ENCODE measurements around the gene NCF2. TPM values are rescaled to one million over a fixed set of nuclear protein-coding genes. Genes with fewer than 3 reads are reported as not detected.

NCF2 gene
- total RNA-seq, 1 experiment from 2014 or later: not detected

DNA sequence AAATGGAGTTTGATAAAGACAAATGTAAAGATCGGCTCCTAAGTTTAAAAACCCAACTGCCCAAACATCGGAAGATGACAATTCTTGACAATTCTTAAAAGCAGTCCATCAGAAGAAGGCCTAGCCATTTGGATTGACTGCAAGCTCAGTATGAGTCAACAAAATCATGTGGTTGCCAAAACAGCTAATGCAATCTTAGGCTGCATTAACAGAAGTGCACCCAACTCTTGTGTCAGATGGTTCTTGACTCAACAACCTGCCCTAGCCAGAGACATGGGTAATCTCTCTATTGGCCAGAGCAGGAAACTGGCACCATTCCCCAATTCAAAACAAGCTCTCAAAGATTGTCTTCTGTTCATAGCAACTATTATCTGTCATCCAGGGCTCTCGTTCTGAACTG lies 9.9 kb upstream of the NCF2 start:
- Histone ChIP-seq H3K9me3 (ENCODE audit: low read depth, low read length, poor library complexity, severe bottlenecking) (no peaks in the 10 kb centered on the region), H3K36me3 (ENCODE audit: insufficient read depth, low read length, poor library complexity, severe bottlenecking) (no peaks in the 10 kb centered on the region), H3K27me3 (replicated peaks; ENCODE audit: insufficient read depth, low read depth, low read length, poor library complexity) (no peaks in the 10 kb centered on the region), H3K27ac (ENCODE audit: low read depth, low read length, poor library complexity, severe bottlenecking) (no peak overlapping the region), H3K4me3 (ENCODE audit: low read depth, low read length, poor library complexity, severe bottlenecking) (no peak overlapping the region), H3K4me1 (ENCODE audit: insufficient read depth, low read length, poor library complexity, severe bottlenecking) (no peaks in the 10 kb centered on the region)
- TF ChIP-seq EZH2 (IDR thresholded peaks at IDR 0.05; ENCODE audit: borderline replicate concordance, low read depth, low read length, poor library complexity, severe bottlenecking): no peak
- TF ChIP-seq, protein P1, sequence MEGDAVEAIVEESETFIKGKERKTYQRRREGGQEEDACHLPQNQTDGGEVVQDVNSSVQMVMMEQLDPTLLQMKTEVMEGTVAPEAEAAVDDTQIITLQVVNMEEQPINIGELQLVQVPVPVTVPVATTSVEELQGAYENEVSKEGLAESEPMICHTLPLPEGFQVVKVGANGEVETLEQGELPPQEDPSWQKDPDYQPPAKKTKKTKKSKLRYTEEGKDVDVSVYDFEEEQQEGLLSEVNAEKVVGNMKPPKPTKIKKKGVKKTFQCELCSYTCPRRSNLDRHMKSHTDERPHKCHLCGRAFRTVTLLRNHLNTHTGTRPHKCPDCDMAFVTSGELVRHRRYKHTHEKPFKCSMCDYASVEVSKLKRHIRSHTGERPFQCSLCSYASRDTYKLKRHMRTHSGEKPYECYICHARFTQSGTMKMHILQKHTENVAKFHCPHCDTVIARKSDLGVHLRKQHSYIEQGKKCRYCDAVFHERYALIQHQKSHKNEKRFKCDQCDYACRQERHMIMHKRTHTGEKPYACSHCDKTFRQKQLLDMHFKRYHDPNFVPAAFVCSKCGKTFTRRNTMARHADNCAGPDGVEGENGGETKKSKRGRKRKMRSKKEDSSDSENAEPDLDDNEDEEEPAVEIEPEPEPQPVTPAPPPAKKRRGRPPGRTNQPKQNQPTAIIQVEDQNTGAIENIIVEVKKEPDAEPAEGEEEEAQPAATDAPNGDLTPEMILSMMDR (conservative IDR thresholded peaks at IDR 0.05; ENCODE audit: low read depth, low read length): no peak
- no TSS peak for BruUV-seq (replicated peaks)
- ChIA-PET POLR2A (ENCODE audit: low non-redundant PET) (no interaction called here), CTCF (no interaction called here)
- DNase-seq (ENCODE audit: low spot score): no peak
- intact Hi-C loops (cut with micrococcal nuclease; ENCODE audit: unreplicated experiment): no loop called here

DNA sequence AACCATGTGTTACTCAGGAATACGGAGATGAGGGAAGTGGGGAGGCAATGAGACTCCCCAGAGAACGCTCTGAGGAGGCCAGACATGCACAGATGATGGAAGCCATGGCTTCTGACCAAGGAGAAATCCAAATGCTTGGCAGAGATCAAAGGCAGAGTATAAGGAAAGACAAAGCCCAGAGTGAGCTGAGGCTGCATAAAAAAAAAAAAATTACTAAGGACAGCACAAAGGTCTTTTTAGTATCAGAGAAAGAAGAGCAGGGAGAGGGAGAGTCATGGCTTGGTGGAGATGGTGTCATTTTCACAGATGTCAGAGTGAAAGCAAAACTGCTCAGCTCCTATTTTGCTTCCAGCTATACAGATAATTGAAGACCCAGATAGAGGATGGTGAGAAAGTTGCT lies 8.1 kb upstream of the NCF2 start:
- no peak overlapping the region for H3K27ac ChIP-seq (ENCODE audit: low read depth, low read length, poor library complexity, severe bottlenecking)
- no peaks in the 10 kb centered on the region for H3K36me3 ChIP-seq (ENCODE audit: insufficient read depth, low read length, poor library complexity, severe bottlenecking)
- intact Hi-C loops (cut with micrococcal nuclease; ENCODE audit: unreplicated experiment): no loop called here
- TF ChIP-seq EZH2 (IDR thresholded peaks at IDR 0.05; ENCODE audit: borderline replicate concordance, low read depth, low read length, poor library complexity, severe bottlenecking): no peak
- TF ChIP-seq, protein P1 (conservative IDR thresholded peaks at IDR 0.05; ENCODE audit: low read depth, low read length): no peak
- CTCF ChIA-PET: no interaction called here
- BruUV-seq (replicated peaks): no TSS peak
- H3K4me3 ChIP-seq (ENCODE audit: low read depth, low read length, poor library complexity, severe bottlenecking): no peak overlapping the region
- POLR2A ChIA-PET (ENCODE audit: low non-redundant PET): interaction anchor here (0.6 to 0.7 kb wide), 2 partner anchors 268 to 344 kb away, joined by 7 to 10 read pairs; no protein-coding TSS in a partner anchor
- H3K27me3 ChIP-seq (replicated peaks; ENCODE audit: insufficient read depth, low read depth, low read length, poor library complexity): no peaks in the 10 kb centered on the region
- H3K9me3 ChIP-seq (ENCODE audit: low read depth, low read length, poor library complexity, severe bottlenecking): no peaks in the 10 kb centered on the region
- DNase-seq (ENCODE audit: low spot score): no peak
- no peaks in the 10 kb centered on the region for H3K4me1 ChIP-seq (ENCODE audit: insufficient read depth, low read length, poor library complexity, severe bottlenecking)

DNA sequence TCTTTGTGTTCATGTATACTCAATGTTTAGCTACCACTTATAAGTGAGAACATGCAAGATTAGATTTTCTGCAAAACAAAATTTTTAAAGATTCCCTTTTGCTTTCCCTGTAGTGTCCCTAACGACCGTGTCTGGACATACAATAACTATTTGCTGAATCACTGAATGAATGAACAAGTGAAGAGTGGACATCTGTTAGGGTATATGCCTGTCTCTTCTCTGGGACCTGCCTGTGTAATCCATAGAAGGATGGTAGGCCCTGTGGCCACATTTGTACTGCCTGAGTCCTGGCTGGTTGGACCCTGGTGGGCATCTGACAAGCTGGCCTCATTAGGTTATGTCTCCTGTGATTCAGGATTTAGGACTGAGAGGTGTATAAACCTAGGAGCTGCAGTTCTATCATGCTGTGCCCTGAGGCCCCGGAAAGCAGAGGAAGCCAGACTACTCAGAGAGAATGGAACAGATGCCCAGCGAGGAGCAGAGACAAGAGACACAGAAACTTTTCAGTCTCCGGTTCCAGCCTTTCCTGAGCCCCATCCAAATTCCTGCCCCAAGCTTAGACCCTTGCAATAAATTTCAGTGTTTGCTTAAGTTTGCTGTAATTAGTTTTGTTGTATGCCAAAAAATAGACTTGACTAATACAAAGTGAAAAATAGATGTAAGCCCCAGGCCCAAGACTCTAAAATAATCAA lies 7.5 kb upstream of the NCF2 start:
- no TSS peak for BruUV-seq (replicated peaks)
- POLR2A ChIA-PET (ENCODE audit: low non-redundant PET): no interaction called here
- DNase-seq (ENCODE audit: low spot score): no peak
- H3K27ac ChIP-seq (ENCODE audit: low read depth, low read length, poor library complexity, severe bottlenecking): no peak overlapping the region
- no peak overlapping the region for H3K4me3 ChIP-seq (ENCODE audit: low read depth, low read length, poor library complexity, severe bottlenecking)
- CTCF ChIA-PET: no interaction called here
- H3K9me3 ChIP-seq (ENCODE audit: low read depth, low read length, poor library complexity, severe bottlenecking): no peaks in the 10 kb centered on the region
- no peaks in the 10 kb centered on the region for H3K27me3 ChIP-seq (replicated peaks; ENCODE audit: insufficient read depth, low read depth, low read length, poor library complexity)
- no peaks in the 10 kb centered on the region for H3K4me1 ChIP-seq (ENCODE audit: insufficient read depth, low read length, poor library complexity, severe bottlenecking)
- H3K36me3 ChIP-seq (ENCODE audit: insufficient read depth, low read length, poor library complexity, severe bottlenecking): no peaks in the 10 kb centered on the region
- TF ChIP-seq, protein P1 (conservative IDR thresholded peaks at IDR 0.05; ENCODE audit: low read depth, low read length): no peak
- TF ChIP-seq EZH2 (IDR thresholded peaks at IDR 0.05; ENCODE audit: borderline replicate concordance, low read depth, low read length, poor library complexity, severe bottlenecking): no peak
- intact Hi-C loops (cut with micrococcal nuclease; ENCODE audit: unreplicated experiment): no loop called here

Data from A673 (cell line).